HG02623 (cell line): ENCODE data around the gene SIT1.
A peak's percentile ranks its signal among the peaks of the same experiment; 100 is the strongest.
"Not testable (repeated sequence)": the region's sequence is repeated elsewhere in the genome, so short reads cannot be mapped to it uniquely, and the experiment has no call there.

ENCODE experiments used
- ATAC-seq: cut with Tn5 transposase; IDR thresholded peaks from one replicate; pipeline ENCODE4 v1.9.1; 2021; ENCODE audit warnings: moderate library complexity; ENCODE audit not compliant: unreplicated experiment

Gene SIT1

DNA sequence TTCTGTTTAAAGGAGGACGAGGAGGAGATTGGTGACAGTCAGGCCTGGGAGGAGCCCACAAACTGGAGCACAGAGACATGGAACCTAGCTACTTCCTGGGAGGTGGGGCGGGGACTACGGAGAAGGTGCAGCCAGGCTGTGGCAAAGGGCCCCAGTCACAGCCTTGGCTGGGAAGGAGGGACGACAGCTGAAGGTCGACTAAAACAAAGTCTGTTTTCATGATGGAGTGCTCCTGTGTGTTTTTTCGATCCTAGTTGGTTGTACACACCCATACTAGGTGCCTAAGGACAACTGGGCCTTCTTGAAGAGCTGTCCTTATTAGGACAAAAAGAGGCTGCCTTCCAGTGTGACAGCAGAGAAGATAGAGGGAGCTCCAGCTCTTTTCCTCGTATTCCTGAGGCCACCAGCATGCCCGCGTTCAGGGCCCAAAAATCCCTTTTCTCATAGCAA, 10.3 kb upstream of the SIT1 start:
- no peak for ATAC-seq

DNA sequence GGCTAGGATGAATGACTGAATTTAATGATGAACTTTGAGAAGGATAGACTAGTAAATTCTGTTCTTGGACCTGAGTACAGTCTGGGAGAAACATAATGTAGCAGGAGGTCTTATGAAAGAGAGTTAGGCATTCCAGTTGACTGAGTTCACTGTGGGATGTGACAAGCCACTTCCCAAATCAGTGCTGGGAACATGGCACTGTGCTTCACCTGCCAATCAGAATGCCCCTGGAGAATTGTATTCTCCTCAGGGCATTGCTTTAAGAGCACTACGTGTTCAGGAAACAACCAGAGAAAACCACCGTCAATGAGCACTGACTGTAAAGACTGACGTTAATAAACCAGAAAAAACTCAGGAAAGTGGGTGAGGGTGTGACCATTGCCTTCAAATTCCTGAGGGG, 8.6 kb upstream of the SIT1 start:
- ATAC-seq, result no peak

DNA sequence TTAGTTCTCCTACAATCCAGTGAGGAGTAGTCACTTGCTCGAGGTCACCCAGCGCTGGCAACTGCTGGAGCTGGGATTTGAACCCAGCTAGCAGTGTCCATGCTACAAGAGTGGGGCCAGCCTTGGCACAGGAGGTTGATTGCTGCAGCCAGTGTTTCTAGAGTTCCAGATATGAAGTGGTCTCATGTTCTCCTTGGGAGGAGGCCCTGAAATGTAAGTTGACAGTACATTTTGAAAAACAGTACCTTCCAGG, 8.2 kb upstream of the SIT1 start:
- ATAC-seq, result no peak

DNA sequence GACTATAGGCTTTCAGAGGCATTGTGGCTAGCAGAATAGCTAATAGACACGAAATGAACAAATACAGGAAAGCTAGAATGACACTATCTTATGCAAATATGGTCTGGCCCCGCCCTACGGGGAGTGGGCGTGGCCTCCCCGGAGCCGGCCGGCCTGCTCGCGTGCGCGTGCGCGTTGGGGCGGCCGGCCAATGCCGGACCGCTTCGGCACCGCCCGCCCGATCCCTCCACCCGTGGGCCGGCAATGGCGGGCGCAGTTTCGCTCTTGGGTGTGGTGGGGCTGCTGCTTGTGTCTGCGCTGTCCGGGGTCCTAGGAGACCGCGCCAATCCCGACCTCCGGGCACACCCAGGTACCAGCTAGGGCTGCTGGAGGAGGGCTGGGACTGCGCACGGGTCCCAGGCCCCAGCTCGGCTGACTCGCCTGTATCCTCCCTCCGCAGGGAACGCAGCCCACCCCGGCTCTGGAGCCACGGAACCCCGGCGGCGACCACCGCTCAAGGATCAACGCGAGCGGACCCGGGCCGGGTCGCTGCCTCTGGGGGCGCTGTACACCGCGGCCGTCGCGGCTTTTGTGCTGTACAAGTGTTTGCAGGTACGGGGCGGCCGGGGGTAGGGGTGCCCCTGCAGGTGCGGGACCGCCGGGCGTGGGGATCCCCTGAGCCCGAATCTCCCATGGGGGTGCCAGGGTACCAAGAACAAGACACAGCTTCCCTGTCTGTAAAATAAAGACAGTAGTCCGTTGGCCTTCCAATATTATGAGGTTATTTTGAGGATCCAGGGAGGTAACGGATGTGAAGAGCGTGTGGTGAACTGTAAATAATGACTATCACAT, 7.6 kb upstream of the SIT1 start, which contains the start of gene CCDC107:
Gene CCDC107 (plus strand): TSS at position 156 of the 831 bp plus-strand sequence. CDS start 88 bp downstream, at position 244.
- ATAC-seq, result peak; percentile 64

DNA sequence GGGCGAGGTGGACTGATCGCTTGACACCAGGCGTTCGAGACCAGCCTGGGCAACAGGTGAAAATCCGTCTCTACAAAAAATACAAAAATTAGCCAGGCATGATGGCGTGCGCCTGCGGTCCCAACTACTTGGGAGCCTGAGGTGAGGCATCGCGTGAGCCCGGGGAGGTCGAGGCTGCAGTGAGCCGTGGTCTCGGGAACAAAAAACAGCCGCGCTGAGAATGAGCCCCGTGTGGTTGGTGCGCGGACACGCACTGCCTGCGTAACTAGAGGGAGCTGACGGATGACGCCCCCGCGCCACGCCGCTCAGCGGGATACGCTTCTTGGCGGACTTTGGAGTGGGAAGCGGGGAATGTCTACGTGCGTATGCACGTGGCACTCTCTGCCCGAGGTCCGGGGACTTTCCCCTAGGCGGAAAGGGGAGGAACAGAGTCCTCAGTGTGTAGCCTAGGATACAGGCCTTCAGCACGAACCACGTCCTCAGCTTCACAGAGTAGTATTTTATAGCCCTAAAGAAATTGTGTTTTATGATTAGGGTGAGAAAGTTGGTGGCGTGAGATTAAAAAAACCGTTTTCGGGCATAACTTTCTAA, 6.9 kb upstream of the SIT1 start, which contains the start of gene RMRP:
Gene RMRP (minus strand): TSS at position 474 of the 591 bp plus-strand sequence.
- ATAC-seq, result peak; percentile 80

DNA sequence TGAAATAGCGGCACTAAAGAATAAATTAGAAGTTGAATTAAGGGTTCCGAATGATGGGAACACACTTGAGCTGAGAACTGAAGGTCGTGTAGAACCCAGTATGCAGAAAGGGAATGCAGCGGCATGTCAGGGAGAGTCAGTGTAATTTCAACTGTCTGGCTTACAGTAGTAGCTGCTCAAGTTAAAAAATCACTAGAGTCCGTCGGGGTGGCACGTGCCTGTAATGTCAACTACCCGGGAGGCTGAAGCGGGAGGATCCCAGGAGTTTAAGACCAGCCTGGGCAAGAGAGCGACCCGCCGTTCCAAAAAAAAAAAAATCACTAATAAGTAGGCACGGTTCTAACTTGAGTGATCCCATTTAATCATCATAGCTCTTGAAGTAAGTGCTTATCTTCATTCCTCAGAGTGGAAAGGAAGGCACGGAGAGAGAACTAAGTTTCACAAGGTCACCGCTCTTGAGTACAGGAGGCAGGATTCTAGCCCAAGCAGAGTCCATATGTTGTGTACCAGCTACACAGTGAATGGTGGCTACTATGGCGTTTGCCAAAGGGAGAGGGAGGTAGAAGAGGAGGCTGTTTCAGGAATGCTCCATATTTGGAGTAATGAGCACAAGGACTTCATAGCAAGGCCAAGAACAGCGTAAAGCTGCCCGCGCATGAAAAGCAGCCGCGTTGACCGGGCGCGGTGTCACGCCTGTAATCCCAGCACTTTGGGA, 6.3 kb upstream of the SIT1 start:
- no peak for ATAC-seq

DNA sequence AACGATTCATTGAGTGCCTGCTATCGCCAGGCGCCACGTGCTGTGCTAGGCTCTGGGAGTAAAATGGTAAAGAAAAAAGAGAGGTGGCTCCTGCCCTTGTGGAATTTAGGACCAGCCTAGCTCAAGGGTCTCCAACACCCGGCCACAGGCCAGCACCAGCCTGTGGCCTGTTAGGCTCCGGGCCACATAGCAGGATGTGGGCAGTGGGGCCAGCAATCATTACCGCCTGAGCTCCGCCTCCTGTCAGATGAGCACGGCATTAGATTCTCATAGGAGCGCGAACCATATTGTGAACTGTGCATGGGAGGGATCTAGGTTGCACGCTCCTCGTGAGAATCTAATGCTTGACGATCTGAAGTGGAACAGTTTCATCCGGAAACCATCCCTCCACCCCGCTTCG, 5.6 kb upstream of the SIT1 start:
- no peak for ATAC-seq

DNA sequence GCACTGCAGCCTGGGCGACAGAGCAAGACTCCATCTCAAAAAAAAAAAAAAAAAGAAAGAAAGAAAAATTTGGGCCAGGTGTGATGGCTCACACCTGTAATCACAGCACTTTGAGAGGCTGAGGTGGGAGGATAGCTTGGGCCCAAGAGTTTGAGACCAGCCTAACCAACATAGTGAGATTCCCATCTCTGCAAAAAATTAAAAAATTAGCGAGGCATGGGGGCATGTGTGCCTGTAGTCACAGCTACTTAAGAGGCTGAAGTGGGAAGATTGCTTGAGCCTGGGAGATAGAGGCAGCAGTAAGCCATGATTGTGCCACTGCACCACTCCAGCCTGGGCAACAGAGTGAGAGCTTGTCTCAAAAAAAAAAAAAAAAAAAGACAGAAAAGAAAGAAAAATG, 2.9 kb upstream of the SIT1 start:
- ATAC-seq, result no peak

DNA sequence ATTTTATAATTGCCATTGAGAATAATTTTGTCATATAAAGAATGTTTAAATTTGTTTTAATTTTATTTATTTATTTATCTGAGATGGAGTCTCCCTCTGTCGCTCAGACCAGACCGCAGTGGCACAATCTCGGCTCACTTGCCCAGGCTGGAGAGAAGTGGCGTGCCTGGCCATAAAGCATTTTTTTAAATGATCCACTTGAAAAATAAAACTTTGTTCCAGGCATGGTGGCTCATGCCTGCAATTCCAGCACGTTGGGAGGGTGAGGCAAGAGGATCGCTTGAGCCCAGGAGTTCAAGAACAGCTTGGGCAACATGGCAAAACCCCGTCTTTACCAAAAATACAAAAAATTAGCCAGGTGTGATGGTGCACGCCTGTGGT, 2.1 kb upstream of the SIT1 start:
- no peak for ATAC-seq

DNA sequence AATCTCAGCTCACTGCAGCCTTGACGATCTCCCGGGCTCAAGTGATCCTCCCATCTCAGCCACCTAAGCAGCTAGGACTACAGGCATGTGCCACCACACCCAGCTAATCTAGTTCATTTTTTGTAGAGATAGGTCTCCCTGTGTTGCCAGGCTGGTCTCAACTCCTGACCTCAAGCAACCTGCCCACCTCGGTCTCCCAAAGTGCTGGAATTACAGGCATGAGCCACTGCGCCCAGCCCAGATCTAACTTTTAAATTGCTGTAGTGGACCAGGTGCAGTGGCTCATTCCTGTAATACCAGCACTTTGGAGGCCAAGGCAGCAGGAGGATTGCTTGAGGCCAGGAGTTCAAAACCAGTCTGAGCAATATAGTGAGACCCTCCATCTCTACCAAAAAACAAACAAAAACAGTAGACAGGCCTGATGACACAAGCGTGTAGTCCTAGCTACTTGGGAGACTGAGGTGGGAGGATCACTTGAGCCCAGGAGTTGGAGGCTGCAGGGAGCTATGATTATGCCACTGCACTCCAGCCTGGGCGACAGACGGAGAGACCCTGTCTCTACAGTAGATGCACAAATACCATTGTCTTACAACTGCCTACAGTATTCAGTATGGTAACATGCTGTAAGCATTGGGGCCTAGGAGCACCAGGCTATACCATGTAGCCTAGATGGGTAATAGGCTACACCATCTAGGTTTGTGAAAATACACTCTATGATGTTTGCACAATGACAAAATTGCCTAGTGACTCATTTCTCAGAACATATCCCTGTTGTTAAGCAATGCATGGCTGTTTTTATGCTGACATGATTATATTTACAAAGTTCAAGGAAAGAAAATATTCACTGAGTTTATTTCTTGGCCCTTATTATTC, 1.5 kb upstream of the SIT1 start:
- no peak for ATAC-seq

DNA sequence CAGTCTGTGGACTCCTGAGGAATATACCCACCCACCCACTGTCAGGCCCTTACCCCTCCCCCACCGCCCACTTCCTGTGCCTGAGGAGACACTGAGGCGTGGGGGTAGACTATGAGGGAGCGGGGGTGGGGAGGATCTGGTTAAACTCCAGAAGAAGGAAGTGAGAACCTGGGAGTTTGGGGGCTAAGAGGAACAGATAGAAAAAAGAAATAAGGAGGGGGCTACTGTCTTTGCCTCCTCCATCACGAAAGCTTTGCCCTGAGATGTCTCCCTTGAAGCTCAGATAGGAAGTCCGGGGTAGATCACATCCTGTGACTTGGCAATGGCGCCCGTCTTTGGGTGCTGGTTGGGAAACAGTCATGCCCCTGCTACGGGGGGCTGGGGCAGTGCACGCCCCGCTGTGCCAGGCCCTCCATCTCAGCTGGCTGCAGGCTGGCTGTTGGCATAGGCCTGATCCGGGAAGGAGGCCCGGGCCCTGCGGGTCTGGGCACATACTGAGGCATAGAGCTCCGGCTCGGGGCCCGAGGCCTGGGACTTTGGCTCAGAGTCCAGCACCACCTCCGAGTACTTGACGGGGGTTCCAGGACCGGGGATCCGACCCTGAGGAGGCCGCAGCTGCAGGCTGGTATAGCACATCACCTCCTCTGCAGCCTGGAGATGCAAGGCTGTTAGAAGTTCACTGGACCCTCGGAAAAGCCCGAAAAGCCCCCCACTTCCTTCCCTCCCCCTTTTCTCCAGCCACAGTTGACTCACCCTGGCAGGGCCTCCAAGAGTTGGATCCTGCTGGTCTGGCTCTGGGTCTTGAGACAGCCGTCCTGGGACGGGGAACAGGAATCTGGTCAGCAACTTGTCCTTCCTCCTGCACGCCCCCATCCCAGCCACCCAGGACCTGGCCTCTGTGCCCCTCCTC, 1.0 kb downstream of the SIT1 start:
- no peak for ATAC-seq

DNA sequence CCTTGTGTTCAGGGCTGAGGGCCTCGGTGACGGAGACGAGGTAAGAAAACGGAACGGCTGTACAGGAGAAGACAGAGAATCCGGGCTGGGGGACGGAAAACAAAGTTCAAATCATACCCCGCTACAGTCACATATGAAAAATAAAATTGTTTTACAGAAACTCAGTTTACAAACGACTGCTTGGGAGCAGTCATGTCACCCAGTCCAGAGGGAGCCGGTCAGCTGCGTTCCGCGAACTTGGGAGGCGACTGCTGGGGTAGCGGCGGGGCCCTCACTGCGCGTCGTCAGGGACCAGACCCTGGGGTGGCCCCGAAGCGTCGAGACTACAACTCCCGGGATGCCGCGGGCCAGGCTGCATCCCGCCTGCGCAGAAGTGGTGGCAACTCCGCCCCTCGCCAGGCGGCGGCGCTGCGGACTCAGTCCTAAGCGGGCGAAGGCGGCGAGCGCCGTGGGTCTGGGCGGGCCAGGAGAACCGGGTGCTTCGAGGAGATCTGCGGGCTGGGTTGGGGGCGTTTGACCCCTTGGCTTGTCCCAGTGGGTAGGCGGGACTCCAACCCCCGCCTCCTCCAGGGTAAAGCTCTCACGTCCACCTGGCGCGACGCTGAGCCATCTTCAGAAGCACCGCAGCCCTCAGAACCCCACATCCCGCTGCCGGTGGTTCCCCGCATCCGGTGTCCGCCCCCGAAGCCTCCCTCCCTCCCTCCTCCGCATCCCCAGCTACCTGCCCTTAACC, 4.0 kb downstream of the SIT1 start:
- peak; percentile 75 for ATAC-seq

DNA sequence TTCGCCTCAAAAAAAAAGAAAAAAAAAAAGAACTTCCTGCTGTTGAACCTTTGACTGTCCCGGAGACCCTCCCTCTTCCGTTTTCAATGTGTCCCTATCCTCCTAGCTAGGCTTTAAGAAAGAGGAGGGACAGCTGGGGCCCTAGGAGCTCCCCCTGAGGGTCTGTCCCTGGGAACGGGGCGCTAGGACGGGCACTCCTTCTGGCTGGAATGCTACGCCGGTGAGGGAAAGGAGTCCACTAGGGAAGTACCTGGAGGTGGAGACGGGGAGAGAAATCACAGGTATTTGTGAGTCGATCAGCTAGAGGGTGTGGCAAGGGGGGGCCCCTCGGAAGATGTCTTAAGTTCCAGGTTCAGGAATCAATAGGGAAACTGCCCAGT, 4.6 kb downstream of the SIT1 start:
- no peak for ATAC-seq

DNA sequence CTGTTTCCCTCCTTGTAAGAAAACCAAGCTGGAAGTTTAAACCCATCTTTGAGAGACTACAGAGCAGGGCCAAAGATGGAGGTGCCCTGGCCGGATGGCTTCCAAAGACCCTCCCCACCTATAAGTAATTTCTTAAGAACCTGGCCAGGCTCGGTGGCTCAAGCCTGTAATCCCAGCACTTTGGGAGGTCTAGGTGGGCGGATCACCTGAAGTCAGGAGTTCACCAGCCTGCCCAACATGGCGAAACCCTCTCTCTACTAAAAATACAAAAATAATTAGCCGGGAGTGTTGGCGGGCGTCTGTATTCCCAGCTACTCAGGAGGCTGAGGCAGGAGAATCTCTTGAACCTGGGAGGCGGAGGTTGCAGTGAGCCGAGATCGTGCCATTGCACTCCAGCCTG, 5.0 kb downstream of the SIT1 start:
- ATAC-seq, result not testable (repeated sequence)

DNA sequence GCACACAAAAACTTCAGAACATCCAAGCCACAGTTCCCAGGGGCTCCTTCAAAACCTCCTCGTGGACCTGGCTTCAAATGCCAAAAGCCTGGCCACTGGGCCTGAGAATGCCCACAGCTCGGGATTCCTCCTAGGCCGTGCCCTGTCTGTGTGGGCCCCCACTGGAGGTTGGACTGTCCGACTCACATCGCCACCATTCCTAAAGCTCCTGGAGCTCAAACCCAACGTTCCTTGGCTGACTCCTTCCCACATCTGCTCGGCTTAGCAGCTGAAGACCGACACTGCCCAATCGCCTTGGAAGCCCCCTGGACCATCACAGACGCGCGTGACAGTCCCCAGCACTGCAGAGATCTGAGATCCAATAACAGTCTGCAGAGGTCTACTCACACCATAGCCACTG, 7.7 kb downstream of the SIT1 start:
- ATAC-seq, result no peak

DNA sequence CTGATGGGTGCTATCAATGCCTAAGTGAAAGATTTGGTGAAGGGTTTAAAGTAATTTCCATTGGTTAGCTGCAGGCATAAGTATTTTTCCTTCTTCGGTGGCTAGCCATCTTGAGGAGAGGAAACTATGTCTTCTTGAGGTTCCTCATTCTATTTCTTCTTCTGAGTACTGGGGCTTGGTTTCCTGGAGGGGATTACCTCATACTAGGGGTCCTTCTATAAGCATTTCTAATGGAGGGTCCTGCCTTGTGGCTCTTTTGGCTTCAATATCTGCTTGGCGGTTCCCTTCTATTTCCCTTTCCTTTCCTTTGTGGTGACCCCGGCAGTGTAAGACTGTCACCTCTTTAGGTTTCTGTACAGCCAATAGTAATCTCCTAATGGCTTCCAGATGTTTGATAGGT, 9.3 kb downstream of the SIT1 start:
- not testable (repeated sequence) for ATAC-seq

DNA sequence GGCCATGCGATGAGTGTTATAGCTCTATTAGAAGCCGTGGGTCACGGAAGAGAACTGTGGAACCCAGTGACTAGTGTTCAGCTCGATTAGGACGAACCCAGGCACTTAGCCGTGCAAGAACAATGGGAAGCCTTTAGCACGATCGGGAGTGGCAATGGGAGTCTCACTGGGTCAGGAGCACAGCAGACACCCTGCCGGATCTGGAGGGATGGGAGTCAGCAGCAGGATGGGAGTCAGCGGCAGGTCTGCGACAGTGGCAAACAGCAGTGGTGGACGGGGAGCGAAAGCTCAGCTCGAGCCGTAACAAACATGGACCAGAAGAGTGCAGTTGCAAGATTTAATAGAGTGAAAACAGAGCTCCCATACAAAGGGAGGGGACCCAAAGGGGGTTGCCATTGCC, 10.3 kb downstream of the SIT1 start:
- ATAC-seq, result not testable (repeated sequence)

DNA sequence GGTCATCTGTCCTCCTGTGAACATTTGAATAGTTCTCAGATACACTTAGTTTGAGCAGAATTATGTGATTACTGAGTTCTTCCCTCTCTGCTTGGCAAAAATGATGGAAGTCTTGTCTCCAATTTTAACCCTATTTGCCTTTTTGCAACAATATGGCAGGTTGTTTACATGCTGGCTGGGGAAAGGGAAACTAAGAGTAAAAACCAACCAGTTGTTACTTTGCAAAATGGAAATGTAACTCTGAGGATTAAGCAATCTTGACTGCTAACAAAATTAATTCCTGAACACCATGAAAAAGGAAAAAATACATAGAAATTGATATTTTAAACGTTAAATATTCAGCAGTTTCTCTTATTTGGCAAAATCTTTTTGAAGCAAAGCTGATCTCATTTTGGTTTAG, 11.1 kb downstream of the SIT1 start:
- ATAC-seq, result no peak

DNA sequence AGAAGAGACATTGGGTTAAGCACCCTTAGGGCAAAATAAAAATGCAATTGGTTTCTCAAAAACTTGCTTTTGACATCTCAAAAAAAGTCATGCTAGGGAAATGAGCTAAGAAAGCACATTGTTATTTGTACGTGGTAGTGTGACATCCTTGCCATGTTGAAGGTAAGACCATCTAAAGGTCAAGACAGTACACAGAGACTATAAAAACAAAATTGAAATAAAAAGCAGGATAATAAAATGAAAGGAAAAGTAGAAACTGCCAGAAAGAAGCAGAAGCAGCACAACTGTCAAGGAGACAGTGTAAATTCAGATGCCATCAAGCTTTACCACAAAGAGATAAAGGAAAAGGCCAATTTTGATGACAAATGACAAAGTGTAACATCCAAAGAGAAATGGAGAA, 11.5 kb downstream of the SIT1 start:
- ATAC-seq, result not testable (repeated sequence)
